NCI-H510A (cell line): ENCODE results near the gene TTC28.
"Not testable (repeated sequence)": the region's sequence is repeated elsewhere in the genome, so short reads cannot be mapped to it uniquely, and the experiment has no call there.

Experiments used
- DNase-seq: peaks from one replicate; lab custom pipeline; 2025; lab: John Stamatoyannopoulos, UW

The TTC28 gene

DNA sequence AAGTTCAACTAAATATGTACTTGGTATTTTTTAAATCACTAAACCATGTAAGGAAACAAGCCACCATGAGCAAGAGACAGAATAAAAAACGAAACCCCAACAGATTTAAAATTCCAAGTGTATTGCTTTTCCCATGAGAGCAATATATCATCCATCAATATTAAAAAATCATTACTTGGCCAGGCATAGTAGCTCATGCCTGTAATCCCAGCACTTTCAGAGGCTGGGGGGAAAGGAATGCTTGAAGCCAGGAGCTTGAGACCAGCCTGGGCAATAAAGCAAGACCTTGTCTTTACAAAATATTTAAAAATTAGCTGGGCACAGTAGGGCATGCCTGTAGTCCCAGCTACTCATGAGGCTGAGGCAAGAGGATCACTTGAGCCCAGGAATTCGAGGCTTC lies 190.8 kb downstream of the TTC28 start:
- DNase-seq: no peak

GRCh38 chr22:28484662-28485061 lies 195.0 kb downstream of the TTC28 start:
- no peak for DNase-seq

GRCh38 chr22:28481725-28482124 lies 197.9 kb downstream of the TTC28 start:
- no peak for DNase-seq

DNA sequence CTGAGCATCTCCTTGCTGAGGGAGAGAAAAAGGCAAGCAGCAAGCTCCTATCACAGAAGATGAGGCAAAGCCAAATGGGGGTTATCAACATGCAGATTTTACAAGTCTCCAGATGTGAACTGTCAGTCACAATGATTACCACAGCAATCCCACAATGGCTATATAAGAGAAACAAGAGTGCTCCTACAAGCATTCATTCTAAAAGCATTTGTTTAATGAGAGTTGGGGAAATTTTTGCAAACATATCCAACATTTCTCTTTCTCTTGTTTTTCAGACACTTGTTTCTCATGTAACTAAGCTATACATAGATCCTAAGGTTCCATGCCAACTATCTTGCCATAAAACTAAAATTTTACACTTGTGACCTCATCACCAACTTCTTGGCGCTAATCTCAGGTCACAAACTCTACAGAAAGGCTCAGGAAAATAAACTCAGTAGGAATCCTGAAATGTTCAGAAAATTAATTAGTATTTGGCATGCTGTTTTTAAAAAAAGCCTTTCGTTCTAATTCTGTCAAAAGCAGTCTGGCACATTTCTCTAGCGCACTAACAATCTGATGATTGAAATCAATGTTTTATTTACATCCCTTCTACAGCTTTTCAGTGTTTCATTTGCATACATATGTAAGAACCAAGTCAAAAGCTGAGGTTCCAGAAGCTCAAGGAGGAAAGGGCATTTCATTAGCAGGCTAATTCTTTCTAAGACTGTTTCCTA lies 199.5 kb downstream of the TTC28 start:
- DNase-seq: no peak

DNA sequence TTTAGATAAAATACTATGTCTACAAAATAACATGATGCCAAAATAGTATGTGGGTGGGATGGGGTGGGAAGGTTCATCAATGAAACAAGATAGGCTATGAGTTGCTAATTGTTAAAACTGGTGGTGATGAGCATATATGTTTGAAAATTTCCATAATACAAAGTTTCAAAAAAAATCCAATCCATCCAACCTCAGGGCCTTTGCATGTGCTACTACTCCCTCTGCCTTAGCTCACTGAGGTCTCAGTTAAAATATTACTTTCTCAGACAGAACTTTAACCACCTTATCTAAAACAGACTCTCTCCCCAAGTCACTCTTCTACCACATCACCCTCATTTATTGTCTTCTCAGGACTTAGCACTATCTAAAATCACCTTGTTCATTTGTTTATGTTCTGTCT lies 201.1 kb downstream of the TTC28 start:
- no peak for DNase-seq

DNA sequence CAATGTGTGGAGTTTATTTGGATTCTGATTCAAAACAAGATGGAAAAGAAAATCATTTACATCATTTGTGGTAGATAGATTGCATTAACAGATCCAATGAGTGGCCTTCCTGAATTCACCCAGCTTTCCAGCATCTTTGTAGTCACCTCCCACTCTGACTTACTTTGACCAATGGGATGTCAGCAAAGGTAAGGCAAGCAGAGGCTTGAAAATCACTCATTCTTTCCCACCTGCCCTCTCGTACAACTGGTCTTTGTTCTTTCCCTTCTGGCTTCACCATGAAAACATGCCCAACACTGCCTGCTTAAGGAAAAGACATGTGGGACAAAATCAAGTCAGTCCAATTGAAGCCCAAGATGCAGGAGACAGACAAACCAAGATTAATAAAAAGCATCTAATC lies 202.1 kb downstream of the TTC28 start:
- DNase-seq: no peak

- DNase-seq: no peak
Measured at GRCh38 chr22:28474330-28474729, 205.3 kb downstream of the TTC28 start.

DNA sequence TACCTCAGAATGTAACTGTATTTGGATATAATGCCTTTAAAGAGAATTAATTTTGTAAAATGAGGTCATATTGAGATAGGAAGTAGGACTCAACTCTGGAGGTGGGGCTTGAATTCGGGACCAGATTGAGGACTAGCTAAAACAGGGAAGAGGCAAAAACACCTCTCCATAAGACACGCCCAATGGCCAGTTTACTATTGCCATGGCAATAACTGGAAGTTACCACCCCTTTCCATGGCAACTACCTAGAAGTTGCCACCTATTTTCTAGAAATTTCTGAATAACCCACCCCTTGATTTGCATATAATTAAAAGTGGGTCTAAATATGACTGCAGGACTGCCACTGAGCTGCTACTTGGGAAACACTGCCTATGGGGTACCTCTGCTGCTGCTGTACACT lies 206.4 kb downstream of the TTC28 start:
- DNase-seq: no peak

- DNase-seq: not testable (repeated sequence)
Measured at GRCh38 chr22:28467055-28467454, 212.6 kb downstream of the TTC28 start.

GRCh38 chr22:28466399-28466798 lies 213.2 kb downstream of the TTC28 start:
- no peak for DNase-seq

DNA sequence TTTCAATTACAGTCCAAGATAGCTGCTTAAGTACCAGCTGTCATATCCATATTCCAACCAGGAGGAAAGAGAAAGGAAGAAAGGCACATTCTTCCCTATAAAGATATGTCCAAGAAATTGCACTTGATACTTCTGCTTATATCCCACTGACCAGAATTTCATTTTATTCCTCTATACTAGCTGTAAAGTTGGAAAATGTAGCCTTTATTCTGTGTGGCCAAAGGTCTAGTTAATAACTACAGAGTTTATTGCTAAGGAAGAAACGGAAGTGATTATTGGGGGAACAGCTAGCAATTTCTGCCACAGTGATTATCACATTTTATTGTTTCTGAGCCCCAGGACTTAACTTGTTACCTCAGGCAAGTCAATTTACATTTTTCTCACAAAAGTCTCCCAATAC lies 213.8 kb downstream of the TTC28 start:
- no peak for DNase-seq

GRCh38 chr22:28464127-28464526 lies 215.5 kb downstream of the TTC28 start:
- DNase-seq: no peak

DNA sequence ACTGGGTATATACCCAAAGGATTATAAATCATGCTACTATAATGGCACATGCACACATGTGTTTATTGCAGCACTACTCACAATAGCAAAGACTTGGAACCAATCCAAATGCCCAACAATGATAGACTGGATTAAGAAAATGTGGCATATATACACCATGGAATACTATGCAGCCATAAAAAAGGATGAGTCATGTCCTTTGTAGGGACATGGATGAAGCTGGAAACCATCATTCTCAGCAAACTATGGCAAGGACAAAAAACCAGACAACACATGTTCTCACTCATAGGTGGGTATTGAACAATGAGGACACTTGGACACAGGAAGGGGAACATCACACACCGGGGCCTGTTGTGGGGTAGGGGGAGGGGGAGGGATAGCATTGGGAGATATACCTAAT lies 216.2 kb downstream of the TTC28 start:
- DNase-seq: not testable (repeated sequence)

GRCh38 chr22:28462901-28463300 lies 216.7 kb downstream of the TTC28 start:
- no peak for DNase-seq

DNA sequence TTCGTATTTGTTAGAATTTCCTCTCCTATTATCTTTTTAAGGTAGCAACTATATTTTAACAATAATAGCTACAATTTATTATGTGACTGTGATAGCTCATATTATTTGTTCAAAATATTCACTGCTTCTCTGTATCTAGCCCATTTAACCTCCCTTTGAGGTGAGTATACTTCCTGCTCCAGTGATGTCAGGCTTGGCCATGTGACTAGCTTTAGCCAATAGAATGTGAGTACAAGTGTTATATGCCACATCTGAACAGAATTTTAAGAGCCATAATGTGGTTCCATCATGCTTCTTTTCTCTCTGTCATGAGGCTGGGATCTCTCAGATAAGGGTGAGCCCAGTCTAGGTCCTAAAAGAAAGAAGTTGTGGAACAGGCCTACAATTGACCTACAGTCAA lies 217.6 kb downstream of the TTC28 start:
- no peak for DNase-seq

GRCh38 chr22:28454431-28455064 lies 225.1 kb downstream of the TTC28 start:
- DNase-seq: no peak

- DNase-seq: no peak
Measured at GRCh38 chr22:28450109-28450508, 229.5 kb downstream of the TTC28 start.

- no peak for DNase-seq
Measured at GRCh38 chr22:28449041-28449440, 230.6 kb downstream of the TTC28 start.

- no peak for DNase-seq
Measured at GRCh38 chr22:28448625-28449024, 231.0 kb downstream of the TTC28 start.

DNA sequence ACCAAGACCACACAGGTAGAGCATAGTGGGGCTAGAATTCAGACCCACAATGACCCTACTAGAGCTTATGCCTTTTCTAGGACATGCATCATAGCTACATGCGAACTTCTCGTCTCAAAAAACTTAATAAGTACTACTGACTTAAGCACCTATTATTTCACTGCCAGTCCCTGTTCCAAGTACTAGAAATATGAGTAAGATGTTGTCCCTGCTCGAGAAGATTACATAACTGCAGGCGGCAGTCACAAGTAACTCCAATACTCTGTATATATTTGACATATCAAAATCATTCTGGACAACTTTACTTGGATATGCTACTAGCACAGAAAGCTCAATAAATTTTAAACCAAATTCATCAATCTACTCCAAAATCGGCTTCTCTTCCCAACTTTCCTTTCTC lies 235.0 kb downstream of the TTC28 start:
- no peak for DNase-seq

DNA sequence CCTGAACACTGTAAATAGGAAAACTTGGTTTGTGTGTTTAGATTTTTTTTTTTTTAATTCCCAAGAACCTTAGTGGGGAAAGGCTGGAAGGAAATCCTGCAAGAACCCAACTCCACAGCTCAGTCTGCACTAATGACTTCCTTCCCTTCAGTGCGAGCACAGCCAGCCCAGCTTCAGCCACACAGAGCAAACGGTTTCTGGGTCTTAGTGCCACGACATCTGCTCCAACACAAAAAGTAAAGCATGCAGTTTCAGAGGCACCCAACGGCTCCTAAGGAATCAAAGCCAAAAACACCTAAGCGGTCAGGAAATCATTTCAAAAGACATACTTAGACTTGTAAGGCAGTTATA lies 236.1 kb downstream of the TTC28 start:
- no peak for DNase-seq

- no peak for DNase-seq
Measured at GRCh38 chr22:28442711-28443525, 236.7 kb downstream of the TTC28 start.

DNA sequence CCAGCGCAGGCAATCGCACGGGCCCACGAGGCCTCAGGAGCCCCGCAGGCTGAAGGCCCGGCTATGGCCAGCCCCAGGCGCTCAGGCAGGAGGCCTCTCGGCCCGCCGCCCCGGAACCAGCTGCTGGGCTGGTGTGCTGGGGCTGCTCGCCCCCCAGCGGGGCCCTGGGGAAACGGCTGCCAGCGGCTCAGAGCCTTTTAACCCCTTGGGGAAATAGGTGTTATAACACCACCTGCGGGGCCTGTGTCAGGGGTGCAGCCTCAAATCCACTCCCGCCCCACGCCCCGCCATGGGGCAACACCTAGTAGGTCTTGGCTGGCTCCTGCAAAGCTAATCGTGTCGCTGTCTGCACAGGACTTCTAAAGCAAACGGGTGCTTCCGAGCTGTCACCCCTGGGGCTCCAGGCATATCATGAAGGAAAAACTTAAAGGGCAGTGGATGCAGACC lies 237.4 kb downstream of the TTC28 start:
- DNase-seq: no peak
